HG03439 (cell line): ENCODE results near the gene SREK1.
"Not testable (repeated sequence)": the region's sequence is repeated elsewhere in the genome, so short reads cannot be mapped to it uniquely, and the experiment has no call there.

ENCODE experiments used
- ATAC-seq: cut with Tn5 transposase; IDR thresholded peaks from one replicate; pipeline ENCODE4 v1.9.1; 2021; ENCODE audit warnings: mild to moderate bottlenecking, moderate library complexity; ENCODE audit not compliant: unreplicated experiment

SREK1 gene

DNA sequence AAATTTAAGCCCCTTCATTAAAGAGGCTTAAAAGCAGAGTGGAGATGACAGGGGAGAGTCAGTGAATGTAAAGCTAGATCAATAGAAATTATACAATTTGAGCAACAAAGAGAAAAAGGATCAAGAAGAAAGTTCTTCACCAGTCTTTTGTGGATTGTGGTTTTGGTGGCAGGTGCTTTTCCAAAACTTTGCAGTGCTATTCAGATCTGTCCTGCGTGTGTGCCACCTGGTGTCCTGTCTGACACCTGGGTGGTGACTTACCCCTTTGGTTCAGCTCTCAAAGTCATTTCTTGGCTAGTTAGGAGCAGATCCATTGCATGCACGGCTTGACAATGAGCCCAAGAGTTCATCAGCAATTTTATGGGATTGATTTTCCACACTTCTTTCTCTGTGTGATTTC lies 69.4 kb downstream of the SREK1 start:
- no peak for ATAC-seq

DNA sequence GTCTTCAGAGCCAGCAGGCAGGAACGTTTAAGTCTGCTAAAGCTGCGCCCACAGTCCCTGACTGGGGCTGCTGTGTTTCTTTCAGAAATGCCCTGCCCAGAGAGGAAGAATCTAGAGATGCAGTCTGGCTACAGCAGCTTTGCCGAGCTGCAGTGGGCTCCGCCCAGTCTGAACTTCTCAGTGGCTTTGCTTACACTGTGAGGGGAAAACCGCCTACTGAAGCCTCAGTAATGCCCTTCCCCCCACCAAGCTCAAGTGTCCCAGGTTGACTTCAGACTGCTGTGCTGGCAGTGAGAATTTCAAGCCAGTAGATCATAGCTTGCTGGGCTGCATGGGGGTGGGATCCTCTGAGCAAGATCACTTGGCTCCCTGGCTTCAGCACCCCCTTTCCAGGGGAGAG lies 78.4 kb downstream of the SREK1 start:
- ATAC-seq, result no peak

DNA sequence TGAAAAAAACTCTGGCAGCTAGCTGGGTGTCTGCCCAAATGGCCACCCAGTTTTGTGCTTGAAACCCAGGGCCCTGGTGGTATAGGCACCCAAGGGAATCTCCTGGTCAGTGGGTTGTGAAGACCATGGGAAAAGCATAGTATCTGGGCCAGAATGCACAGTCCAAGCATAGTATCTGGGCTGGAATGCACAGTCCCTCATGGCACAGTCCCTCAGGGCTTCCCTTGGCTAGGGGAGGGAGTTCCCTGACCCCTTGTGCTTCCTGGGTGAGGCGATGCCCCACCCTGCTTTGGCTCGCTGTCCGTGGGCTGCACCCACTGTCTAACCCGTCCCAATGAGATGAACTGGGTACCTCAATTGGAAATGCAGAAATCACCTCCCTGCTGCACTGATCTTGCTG lies 78.8 kb downstream of the SREK1 start:
- not testable (repeated sequence) for ATAC-seq

DNA sequence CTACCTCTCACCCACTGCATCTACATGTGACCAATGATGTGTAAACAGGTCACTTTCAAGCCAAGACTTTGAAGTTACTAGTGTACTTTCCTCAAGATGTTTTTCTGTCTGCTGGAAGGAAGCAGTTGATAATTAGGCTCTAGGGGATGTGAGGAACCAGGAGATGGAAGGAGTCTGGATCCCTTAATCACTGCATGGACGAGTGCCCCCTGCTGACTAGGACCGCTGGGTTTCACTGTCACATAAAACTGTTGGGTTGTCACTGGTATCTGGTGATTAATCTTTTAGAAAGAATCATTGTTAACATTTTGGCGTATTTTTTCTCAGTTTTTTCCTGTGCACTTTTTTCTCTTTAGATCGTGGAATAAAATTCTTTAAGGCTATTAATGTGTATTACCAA lies 79.5 kb downstream of the SREK1 start:
- no peak for ATAC-seq

DNA sequence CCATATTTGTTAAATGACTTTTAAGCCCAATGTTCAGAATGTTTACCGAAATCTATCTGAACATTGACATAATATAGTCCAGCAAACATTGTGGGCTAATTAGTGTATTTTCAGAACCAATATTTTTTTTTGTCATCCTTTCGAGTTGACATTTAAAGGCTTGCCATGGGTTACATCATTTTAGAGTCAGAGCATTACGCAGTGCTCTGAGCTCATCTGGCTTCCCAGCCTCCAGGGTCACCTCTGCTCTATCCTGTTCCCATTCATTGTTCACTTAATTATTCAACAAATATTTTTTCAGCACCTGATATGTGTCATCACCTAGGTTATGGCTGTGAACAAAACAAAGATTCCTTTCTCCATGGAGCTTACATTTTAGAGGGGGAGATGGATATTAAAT lies 80.2 kb downstream of the SREK1 start:
- no peak for ATAC-seq

DNA sequence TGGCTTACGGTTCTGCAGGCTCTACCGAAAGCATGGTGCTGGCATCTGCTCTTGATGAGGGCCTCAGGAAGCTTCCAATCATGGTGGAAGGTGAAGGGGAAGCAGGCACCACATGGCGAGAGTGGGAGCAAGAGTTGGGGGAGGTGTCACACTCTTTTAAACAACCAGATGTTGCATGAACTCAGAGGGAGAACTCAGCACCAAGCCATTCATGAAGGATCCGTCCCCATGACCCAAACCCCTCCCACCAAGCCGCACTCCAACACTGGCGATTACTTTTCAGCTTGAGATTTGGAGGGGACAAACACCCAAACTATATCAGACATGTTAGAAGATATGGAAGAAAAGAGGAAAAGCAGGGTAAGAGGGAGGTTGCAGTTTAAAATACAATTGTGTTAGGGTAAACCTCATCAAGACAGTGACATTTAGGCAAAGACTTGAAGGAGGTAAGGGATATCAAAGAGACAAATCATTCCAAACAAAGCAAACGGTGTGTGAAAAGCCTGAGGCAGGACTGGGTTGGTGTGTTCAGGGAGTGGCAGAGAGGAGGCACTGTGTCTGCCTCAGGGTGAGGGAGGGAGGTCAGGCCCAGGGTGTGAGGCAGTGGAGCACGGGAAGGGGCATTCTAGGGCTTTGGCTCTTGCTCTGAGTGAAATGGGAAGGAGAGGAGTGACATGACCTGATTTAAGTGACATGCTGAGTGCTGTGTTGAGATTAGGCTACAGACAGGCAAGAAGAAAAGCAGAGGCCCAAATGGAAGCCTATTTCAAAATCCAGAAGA lies 80.9 kb downstream of the SREK1 start:
- ATAC-seq, result no peak

DNA sequence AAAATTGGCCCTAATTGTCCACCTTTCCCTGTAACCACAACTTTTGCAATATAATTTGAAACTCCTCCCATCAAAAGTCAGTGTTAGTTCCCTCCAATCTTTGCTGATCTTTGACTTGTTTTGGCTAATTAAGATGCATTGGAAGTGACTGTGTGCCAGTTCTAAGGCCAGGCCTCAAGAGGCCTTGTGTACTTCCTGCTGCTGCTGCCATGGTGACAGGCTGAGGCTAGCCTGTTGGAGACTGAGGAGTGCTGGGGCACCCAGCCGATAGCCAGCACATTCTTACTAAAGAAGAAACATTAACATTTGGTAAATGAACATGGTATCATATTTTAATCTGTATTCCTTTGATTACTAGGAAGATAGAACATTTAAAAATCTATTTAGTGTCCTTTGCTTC lies 86.5 kb downstream of the SREK1 start:
- no peak for ATAC-seq

DNA sequence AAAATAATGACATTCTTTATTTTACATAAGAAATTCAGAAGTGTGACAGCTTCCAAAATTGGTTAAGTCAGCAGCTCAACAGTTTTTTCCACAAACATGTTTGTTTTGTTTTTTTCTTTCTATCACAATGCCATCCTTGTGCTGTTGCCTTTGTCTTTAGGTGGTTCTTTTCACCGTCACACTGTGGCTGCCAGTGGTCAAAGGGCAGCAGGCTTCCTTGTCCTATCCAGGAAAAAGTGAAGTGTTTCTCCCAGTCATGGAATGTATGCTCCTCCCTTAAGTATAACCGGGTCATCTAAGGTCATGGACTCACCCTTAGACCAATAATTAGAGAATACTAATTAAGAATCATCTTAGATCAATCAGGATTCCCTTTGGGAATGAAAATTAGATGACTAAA lies 87.4 kb downstream of the SREK1 start:
- no peak for ATAC-seq

DNA sequence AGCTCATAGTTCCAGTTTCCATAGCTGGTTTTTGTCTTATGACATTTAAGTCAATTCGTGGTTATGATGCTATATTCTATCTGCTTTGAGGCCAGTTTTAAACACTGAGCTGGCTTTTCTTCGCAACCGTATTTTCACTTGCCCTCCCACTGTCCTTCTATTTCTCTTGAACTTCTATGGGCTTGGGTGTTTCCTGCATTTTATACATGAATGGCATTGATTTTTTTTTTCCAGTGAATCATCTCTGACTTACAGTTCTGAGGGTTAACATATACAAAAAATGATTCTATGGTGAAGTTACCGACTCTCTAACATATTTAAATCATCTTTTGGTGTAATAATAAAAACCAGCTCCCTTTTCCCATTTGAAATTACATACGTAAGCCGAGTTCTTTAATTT lies 88.2 kb downstream of the SREK1 start:
- ATAC-seq, result no peak

DNA sequence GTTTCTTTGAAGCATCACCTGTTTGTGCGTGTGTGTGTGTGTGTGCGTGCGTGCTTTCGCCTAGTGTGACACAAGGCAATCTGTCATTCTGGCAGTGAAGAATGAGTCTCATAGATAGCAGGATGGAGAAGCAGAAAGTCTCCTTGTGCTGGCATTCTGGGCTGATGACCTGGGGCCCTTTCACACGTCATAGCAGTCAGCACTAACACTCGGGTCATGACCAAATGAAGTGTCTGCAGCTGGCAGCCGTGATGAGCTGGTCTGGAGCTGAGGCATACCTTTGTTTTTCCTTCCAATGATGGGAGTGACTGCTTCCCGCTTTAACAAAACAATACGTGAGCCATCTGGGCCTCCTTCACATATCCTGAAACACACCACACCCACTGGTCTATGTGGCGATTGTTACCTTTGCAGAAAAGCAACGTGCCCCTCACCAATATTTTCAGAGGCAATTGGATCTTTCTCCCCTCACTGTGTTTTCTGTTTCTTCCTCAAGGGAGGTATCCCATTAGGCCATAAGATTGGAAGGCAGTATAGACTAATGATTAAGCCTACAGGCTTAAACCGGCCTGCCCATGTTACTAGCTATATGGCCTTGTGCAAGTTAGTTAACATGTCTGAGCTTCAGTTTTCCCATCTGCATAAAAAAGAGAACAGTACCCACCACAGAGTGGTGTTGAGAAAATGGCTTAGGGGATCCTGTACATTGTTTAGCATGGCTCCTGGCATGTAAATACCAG lies 88.8 kb downstream of the SREK1 start:
- no peak for ATAC-seq
